Esophagus muscularis mucosa (tissue), 4 donors: Measurements from ENCODE around the gene UPK3BL2.
"Not testable (repeated sequence)": the region's sequence is repeated elsewhere in the genome, so short reads cannot be mapped to it uniquely, and the experiment has no call there.

Source experiments
- EP300 ChIP-seq: sonication (generic); formaldehyde crosslinking; IDR thresholded peaks from one replicate; pipeline ENCODE4 v1.6.1; 2017; ENCODE audit warnings: antibody characterized with exemption
- POLR2A ChIP-seq: fragments of 450-650 bp; IDR thresholded peaks from one replicate; pipeline ENCODE4 v1.6.1; 2017; ENCODE audit warnings: antibody characterized with exemption, moderate library complexity, mild to moderate bottlenecking, low read depth
- POLR2AphosphoS5 ChIP-seq, 2 donors: sonication (generic); formaldehyde crosslinking; IDR thresholded peaks; one replicate each; pipeline ENCODE4 v1.6.1; 2017; ENCODE audit warnings: antibody characterized with exemption in 2 of 2
- TF ChIP-seq, protein P1 (sequence below), 3 experiments: fragments of 200-600 bp in 2 of 3; fragments of 450-650 bp in 1 of 3; sonication (generic) in 2 of 3; IDR thresholded peaks; one replicate each; pipeline ENCODE4 v1.5.1; 2017 to 2019; ENCODE audit warnings: antibody characterized with exemption in 3 of 3, mild to moderate bottlenecking in 2 of 3, moderate library complexity in 1 of 3

DNA sequence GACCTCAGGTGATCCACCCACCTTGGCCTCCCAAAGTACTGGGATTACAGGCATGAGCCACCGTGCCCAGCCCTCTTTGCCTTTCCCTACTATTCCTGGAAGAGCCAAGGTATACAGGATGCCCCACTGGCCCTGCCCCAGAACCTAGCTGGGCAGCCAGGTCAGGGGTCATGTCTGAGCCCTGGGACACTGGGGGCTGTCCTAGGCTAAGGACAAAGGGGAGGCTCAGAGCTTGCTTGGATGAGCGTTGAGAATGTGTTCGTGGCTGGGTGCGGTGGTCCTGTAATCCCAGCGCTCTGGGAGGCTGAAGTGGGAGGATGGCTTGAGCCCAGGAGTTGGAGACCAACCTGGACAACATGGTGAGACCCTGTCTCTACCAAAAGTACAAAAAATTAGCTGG is 35.0 kb upstream of the UPK3BL2 start:
- not testable (repeated sequence) for TF ChIP-seq POLR2A; POLR2AphosphoS5 (IDR thresholded peaks at IDR 0.05); EP300
- TF ChIP-seq, protein P1, sequence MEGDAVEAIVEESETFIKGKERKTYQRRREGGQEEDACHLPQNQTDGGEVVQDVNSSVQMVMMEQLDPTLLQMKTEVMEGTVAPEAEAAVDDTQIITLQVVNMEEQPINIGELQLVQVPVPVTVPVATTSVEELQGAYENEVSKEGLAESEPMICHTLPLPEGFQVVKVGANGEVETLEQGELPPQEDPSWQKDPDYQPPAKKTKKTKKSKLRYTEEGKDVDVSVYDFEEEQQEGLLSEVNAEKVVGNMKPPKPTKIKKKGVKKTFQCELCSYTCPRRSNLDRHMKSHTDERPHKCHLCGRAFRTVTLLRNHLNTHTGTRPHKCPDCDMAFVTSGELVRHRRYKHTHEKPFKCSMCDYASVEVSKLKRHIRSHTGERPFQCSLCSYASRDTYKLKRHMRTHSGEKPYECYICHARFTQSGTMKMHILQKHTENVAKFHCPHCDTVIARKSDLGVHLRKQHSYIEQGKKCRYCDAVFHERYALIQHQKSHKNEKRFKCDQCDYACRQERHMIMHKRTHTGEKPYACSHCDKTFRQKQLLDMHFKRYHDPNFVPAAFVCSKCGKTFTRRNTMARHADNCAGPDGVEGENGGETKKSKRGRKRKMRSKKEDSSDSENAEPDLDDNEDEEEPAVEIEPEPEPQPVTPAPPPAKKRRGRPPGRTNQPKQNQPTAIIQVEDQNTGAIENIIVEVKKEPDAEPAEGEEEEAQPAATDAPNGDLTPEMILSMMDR (IDR thresholded peaks at IDR 0.05): not testable (repeated sequence)
